Stimulated activated CD4-positive, alpha-beta T cell treated with anti-CD3 and anti-CD28 coated beads, Interleukin-12 subunit alpha, Interleukin-12 subunit beta, amount 100 ng/mL, for 48 hours (primary cell): ENCODE measurements around the gene LENG9.

ENCODE experiments used
- DNase-seq, 3 donors: peaks; one replicate each; pipeline ENCODE4 v3.0.0-alpha.2; 2020; ENCODE audit warnings: low read depth in 2 of 3, low spot score in 1 of 3

Gene LENG9

GRCh38 chr19:54424660-54425381 lies 38.8 kb downstream of the LENG9 start:
- DNase-seq = no peak

GRCh38 chr19:54424201-54424600 lies 39.4 kb downstream of the LENG9 start:
- no peak for DNase-seq

DNA sequence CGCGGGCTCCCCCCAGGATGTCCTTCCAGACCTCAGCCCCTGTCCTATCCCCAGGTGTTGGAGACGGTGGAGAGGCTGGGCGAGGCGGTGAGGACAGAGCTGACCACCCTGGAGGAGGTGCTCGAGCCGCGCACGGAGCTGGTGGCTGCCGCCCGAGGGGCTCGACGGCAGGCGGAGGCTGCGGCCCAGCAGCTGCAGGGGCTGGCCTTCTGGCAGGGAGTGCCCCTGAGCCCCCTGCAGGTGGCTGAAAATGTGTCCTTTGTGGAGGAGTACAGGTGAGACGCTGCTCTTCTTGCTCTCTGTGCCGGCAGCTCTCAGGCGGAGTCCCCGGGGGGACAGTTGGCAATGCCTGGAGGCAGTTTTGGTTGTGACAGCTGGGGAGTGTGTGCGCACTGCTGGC lies 41.4 kb downstream of the LENG9 start:
- no peak for DNase-seq

- no peak for DNase-seq
These were observed 42.1 kb downstream of the LENG9 start for GRCh38 chr19:54421521-54421920.

DNA sequence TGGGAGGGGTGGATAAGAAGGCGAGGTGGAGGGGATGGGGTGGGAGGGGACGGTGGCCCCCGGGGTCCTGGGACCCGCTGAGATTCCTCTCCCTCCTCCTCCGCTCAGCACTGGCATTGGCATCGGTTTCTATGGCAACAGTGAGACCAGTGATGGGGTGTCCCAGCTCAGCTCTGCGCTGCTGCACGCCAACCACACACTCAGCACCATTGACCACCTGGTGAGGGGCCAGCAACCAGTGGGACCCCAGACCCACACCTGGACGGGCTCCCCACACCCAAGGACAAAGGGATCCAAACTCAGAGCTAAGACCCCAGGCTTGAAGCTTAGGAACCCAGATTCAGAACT lies 42.4 kb downstream of the LENG9 start:
- DNase-seq = no peak

- no peak for DNase-seq
These were observed 43.0 kb downstream of the LENG9 start for GRCh38 chr19:54420383-54421168.

- no peak for DNase-seq
These were observed 43.6 kb downstream of the LENG9 start for GRCh38 chr19:54420068-54420382.

GRCh38 chr19:54418930-54419800 lies 44.4 kb downstream of the LENG9 start:
- no peak for DNase-seq

GRCh38 chr19:54418030-54418929 lies 45.3 kb downstream of the LENG9 start:
- DNase-seq = no peak

- no peak for DNase-seq
These were observed 46.7 kb downstream of the LENG9 start for GRCh38 chr19:54416695-54417491.

DNA sequence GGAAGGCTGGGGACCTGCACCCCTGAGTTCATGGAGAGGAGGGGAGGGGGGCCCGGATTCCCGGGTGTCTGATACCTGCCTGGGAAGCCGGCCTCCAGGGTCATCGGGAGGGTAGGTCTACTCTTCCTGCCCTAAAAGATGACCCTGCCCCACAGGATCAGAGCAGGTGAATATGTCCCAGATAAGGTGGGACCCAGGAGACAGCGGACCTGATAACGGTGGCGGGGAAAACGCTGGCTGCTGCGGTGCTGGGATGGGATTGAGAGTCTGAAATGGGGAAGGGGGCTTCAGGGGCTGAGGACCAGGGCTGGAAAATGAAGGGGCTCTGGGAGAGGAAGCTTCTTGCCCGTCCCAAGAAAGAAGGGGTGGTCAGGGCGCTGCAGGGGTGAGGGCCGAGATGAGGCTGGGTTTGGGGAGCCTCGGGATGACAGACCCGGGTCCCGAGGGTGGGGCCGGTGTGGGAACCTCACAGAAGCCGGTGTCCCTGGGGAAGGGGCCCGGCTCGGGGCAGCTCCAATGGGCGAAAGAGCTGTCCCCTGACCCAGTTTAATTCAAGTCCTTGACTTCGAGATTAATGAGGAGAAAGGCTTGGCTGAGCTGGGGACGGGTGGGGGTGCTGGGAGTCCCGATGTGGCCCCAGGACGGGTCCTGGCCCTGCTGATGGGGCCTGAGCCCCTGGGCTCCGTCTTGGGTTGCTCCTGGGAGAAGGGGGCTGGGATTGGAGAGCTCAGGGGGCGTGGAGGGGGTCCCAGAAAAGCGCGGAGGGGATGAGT lies 47.5 kb downstream of the LENG9 start:
- DNase-seq = no peak

- peak in 2 of 3 donors; percentile 30 to 50 for DNase-seq
These were observed 48.2 kb downstream of the LENG9 start, which contains the start of gene TTYH1 for GRCh38 chr19:54415208-54415900. Gene TTYH1 (plus strand): TSS chr19:54415464. CDS start chr19:54415553, 89 bp downstream.

DNA sequence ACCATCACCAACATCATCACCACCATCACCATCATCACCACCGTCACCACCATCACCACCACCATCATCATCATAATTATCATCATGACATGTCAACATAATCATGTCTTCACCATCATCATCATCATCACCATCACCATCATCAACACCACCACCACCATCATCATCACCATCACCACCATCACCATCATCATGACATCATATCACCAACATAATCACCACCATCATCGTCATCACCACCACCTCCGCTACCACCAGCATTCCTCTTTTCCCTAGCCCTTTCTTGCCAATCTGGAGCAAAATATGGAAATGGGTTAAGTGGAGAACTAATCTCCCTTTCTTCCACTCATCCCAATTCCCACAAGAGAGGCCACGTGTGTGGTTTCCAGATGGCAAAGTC lies 49.4 kb downstream of the LENG9 start:
- no peak for DNase-seq

- DNase-seq = no peak
These were observed 50.7 kb downstream of the LENG9 start for GRCh38 chr19:54412877-54413276.
